ENCODE measurements around the gene IP6K2.
A peak's percentile ranks its signal among the peaks of the same experiment; 100 is the strongest.

IP6K2 gene

DNA sequence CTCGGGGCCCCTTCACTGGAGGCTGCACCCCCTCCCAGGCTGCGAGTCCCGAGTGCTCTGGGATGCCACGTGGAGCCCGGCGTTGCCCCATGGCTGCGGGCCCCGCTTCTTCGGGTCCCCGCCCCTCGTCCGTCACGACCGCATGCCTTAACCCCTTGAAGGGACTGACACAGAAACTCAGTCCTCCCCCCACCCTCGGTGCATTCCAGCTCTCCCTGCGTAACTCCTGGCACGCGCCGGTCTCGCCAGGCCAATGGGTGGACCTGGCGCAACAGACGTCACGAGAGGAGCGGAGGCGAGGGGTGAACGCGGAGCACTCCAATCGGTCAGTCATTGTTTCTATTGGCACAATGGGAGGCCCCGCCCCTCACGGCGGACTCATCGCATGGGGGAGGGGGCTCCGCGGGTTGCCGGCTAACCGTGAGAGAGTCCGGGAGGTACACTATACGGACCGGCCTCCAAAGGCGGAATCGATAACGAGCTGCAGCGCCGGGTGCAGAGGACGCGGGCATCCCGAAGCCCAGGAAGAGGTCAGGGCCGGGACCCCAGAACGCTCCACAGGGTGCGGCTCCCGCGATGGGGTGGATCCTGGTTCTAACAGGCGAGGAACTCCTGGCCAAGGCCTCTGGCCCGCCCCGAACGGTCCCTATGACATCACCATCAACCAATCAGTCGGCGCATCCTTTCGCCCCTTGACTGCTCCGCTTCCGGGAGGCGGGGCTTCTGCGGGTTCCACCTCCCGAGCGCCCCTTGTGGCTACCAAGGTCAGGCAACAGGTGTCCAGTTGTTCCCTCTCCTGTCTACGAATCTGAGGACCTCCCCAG lies 53.3 kb downstream of the IP6K2 start:
- peak; percentile 71 for DNase-seq (ENCODE audit: low read depth)

DNA sequence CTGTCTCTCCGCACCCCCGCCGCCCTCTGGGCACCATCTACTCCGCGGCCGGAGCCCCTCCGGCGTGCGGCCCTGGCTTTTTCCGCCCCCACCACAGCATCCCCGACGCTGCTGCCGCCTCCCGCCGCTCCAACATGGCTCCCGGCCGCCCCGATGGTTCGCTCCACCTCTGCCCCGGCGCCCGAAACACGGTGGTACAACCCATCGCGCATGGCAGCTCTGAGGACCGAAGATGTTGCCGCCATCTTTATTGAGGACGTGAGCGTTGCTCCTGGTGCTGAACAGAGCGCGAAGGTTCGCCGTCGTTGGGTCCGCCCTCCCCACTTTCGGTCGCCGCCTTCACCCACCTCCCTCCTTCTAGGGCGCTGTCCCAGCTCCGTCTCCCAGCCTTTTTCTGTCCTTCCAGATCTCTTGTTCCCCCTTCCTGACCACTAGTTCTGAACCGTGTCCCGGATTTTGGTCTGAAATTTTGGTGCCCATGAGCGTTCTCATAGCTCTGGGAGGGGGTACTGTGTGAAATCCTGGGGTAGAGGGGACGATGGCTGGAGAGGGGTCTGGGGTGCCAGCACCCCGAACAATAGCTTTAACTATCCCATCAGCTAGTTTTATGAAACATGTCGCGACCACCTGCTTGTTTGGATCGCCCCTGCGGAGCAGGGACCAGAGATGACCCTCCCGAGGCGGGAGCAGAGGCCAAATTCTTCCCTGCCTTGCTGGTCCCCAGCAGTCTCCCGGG lies 54.1 kb downstream of the IP6K2 start, which contains the start of gene CELSR3:
Gene CELSR3 (minus strand): TSS at position 134 of the 736 bp plus-strand sequence. CDS start 252 bp downstream, outside the sequence.
- peak; percentile 37 for DNase-seq (ENCODE audit: low read depth)

DNA sequence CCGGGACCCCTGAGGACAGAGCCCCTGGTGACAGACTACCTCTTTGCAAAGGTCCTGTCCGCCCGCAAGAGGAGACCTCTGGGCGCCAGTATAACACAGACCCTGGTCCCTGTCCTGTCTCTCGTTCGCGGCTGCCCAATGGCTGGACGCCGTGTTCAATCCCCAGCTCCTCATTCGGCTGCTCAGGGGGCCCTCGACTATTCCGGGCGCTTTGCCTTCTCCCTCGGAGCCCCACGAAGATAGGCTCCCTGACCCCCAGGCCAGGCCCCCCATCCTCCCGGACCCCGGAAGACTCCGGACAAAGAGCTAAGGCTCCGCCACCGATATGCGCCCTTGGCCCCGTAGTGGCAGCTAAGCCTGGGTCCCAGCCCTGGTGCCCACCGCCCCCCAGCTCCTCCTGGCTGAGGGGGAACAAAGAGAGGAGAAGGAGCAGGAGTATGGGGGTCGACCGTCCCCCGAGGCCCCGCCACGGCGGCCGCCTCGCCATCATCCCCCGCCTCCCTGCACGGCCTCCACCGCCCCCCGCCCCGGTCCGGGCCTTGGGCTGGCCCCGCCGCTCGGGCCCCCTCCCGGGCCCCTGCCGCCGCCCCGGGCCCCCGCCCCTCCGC lies 54.8 kb downstream of the IP6K2 start:
- DNase-seq (ENCODE audit: low read depth) = no peak

GRCh38 chr3:48661501-48662144 lies 55.4 kb downstream of the IP6K2 start:
- peak; percentile 61 for DNase-seq (ENCODE audit: low read depth)

DNA sequence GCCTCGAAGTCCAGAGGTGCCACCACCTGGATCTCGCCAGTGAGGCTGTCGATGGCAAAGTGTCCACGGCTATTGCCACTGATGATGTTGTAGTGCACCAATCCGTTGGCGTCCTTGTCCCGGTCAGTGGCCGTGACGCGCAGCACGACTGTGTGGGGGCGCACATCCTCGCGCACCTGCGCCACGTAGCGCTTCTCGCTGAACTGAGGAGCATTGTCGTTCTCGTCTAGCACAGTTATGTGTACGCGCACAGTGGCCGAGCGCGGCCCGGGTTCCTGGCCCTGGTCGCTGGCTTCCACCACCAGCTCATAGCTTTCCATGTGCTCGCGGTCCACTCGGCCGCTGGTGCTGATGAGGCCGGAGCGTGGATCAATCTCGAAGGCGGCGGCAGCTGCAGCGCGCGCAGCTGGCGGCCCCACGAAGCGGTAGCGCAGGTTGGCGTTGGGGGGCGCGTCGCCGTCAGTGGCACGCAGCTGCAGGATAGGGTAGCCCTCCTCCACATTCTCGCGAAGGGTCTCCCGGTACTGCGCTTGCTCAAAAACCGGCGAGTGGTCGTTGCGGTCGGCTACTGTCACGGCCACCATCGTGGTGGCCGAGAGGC lies 56.1 kb downstream of the IP6K2 start:
- DNase-seq (ENCODE audit: low read depth) = no peak

DNA sequence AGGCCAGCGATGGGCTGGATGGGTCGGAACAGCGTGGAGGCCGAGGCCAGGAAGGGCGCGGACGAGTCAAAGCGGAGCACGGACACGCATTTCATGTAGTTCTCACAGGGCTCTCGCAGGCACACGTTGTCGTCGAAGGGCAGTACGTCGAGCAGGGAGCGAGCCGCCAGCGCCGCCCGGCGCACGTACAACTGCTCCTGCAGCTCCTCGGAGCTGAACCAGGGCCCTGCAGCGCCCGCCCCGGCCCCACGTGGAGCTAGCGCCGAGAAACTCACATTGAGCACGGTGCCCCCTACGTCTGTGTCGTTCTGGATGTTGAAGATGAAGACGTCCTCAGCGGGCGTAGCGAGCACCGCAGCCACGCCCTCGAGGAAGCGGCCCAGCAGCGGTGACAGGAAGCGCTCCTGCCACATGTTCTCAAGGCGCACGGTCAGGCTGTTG lies 60.2 kb downstream of the IP6K2 start:
- peak; percentile 19 for DNase-seq (ENCODE audit: low read depth)

- peak; percentile 75 for DNase-seq (ENCODE audit: low read depth)
These were observed 60.8 kb downstream of the IP6K2 start for GRCh38 chr3:48656061-48656840.

DNA sequence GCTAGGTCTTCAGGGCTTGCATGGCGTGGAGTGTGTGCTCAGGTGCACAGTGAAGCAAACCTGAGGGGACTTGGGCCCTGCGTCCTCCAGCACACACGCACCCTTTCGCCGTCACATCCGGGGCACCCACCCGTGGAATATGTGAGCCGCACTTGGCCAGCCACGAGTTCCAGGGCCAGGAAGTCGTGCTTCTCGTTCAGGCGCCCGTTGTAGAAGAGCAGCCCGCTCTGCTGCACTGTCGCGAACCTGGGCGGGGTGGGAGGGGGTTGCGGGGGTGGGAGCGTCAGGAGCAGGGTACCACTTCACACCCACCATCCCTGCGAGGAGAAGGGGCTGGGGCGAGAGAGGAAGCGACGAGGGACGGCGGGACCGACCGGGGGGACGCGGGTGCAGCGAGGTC lies 61.4 kb downstream of the IP6K2 start:
- peak; percentile 24 for DNase-seq (ENCODE audit: low read depth)

- no peak for DNase-seq (ENCODE audit: low read depth)
These were observed 62.0 kb downstream of the IP6K2 start for GRCh38 chr3:48655063-48655462.

- DNase-seq (ENCODE audit: low read depth) = no peak
These were observed 63.9 kb downstream of the IP6K2 start for GRCh38 chr3:48652923-48653715.

GRCh38 chr3:48651771-48652170 lies 65.2 kb downstream of the IP6K2 start:
- no peak for DNase-seq (ENCODE audit: low read depth)

DNA sequence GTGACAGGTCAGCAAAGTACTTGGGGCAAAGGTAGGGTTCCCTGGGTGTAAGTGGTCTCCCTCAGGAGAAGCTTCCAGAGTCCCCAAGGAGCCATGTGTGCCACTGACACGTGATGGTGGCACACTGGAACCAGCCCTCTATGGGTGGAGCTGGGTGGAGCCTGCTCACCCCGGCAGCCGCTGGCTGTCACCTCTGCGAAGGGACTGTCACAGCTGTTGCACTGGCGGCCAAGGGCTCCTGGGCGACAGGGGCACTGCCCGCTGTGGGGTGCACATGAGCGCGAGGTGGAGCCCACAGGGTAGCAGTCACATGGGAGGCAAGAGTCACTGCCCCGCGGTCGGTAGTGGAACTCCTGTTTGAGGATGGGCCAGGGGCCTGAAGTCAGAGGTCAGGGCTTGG lies 66.3 kb downstream of the IP6K2 start:
- DNase-seq (ENCODE audit: low read depth) = no peak

DNA sequence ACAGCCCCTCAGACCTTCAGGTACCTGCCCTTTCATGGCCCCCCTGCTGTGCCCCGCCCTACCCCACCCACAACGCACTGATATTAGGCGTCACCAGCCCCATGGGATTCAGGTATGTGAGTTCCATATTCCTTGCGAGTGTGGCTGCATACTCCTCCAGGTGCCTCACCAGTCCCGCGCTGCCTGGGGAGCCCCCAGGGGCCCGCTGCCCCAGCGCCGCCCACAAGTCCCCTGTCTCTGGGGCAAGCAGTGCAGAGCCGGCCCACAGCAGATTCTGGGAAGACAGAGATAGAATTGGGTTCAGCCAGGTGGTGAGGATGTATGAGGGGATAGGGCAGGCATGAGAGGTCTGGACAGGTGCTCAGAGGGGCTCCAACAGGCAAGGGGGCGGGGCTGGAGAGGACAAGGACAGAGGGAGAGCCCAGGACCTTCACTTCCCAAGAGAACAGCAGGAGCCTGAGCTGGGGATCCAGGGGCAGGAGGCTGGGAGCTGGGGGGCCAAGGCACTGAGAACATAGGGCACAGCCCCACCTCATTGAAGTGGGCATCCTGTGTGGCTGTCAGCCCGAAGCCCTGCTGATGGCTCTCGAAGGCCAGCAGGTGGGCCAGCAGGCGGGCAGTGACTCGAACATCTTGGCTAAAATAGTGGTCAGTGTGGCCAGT lies 68.7 kb downstream of the IP6K2 start:
- no peak for DNase-seq (ENCODE audit: low read depth)

DNA sequence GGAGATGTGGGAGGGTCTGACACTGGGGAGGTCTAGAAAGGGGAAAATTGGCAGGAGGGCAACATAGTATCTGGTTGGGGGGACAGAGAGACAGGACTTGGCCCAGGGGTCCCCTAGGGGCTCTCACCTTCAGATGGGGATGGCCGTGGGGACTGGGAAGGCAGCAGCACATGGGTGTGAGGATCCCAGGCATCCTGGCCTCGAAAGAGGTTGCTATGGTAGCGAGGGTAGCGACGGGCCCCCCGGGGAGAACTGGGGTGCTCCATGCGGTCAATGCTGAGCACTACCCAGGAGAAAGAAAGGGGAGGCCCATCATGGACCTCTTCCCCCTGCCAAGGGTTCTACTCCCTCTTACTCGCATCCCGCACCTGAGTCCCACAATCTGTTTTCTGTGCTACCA lies 69.3 kb downstream of the IP6K2 start:
- DNase-seq (ENCODE audit: low read depth) = no peak

DNA sequence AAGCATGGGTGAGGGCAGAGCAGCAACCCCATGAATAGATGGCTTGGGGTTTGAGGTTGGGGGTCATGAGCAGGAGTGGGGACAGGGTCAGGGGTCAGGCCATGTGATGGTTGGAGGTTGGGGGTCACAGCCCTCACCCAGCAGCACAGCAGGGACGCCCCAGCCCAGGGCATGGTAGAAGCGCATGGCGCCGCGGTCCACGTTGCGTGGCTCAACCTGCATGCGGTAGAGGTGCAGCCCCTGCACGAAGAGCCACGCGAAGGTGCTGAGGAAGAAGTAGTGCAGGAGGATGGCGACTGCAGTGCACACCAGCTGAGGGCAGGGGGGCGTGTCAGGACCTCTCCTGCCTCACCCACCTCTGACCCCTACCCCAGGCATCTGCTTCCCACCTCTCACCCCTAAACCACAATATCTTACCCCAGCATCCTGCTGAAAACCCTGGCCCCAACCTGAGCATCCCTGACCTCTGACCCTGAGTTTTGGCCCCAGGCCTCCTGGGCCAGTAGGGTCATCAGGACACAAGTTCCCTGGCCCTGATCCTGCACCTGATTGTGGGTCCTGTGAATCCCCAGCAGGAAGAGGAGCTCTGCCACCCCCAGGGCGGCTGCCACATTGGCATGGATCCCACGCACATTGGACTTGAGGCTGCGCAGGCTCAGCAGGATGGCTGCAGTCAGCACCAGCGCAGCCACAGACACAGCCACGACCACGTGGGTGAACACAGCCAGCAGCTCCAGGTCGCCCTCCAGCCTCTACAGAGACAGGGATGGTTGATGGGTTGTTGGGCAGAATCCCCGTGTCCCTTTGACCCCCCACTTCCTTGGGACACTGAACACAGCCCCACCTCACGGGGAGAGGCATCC lies 71.9 kb downstream of the IP6K2 start:
- no peak for DNase-seq (ENCODE audit: low read depth)

DNA sequence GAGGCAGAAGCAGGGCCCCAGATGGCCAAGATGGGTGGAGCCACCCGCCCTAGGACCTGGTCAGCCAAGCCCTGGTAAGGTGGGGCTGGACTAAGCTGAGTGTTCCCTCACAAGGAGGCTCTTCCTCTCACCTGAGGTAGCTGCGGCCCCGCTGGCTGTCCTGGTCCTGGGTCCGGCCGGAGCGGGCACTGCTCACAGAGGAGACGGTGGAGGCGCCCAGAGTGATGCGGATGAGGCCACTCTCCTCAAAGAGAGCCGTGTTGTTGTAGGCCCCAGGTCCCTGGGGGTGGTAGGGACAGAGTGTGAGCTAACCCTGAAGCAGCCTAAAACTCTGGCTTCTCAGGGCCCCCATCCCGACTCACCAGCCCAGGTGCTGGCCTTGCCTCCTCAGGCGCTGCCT lies 74.4 kb downstream of the IP6K2 start:
- DNase-seq (ENCODE audit: low read depth) = no peak

DNA sequence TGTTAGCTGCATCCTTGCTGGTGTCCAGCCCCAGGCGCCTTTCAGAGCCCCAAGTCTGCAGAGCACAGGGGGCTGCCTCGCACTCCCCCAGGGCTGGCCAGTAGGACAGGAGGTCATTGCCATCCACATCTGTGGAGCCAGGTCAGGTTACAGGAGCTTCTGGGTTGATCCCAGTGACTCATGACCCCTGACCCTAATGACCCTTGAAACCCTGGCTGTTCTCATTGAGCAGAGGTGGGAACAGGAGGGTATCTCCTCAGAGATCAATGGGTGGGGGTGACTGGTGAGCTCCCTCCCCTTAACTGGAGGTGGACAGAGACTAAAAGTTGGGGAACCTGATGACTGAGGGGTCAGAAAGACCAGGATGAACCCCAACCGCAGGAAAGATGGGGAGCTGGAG lies 75.6 kb downstream of the IP6K2 start:
- DNase-seq (ENCODE audit: low read depth) = no peak

GRCh38 chr3:48639944-48640606 lies 76.9 kb downstream of the IP6K2 start:
- no peak for DNase-seq (ENCODE audit: low read depth)

Data from T follicular helper cell (primary cell).